ENCODE measurements around the gene IGSF23. TPM values are rescaled to one million over a fixed set of nuclear protein-coding genes. Genes with fewer than 3 reads are reported as not detected.

The IGSF23 gene
- total and polyA plus RNA-seq, 2 experiments from 2014 or later, result not detected

GRCh38 chr19:44588771-44589112 lies 24.6 kb upstream of the IGSF23 start (continued):
- TF ChIP-seq JUNB (IDR thresholded peaks at IDR 0.05; ENCODE audit: unreplicated experiment) (no peak), EZH2 (IDR thresholded peaks at IDR 0.05; ENCODE audit: low read depth, unreplicated experiment) (no peak), CREB1 (CRISPR knock-in tag; IDR thresholded peaks at IDR 0.05; ENCODE audit: low read depth) (no peak), ZNF114 (CRISPR knock-in tag; IDR thresholded peaks at IDR 0.05) (no peak), CTCF (conservative IDR thresholded peaks at IDR 0.05; ENCODE audit: low read depth in 2 of 2) (no peak), EZH2phosphoT487 (IDR thresholded peaks at IDR 0.05; ENCODE audit: unreplicated experiment) (no peak)

GRCh38 chr19:44590245-44591059 lies 22.9 kb upstream of the IGSF23 start:
- Histone ChIP-seq H3F3A (replicated peaks; ENCODE audit: low read depth) (peaks cover 4% of the 10 kb centered on the region), H3K79me2 (replicated peaks; ENCODE audit: insufficient read depth) (no peaks in the 10 kb centered on the region), H3K27me3 (ENCODE audit: insufficient read depth) (no peaks in the 10 kb centered on the region), H4K20me1 (replicated peaks; ENCODE audit: insufficient read depth) (no peaks in the 10 kb centered on the region), H3K9me2 (ENCODE audit: insufficient read depth) (peaks cover 8% of the 10 kb centered on the region), H3K27ac (ENCODE audit: low read depth) (no peak overlapping the region), H2AFZ (no peak overlapping the region), H3K4me2 (no peak overlapping the region), H3K4me3 (no peak overlapping the region), H3K36me3 (ENCODE audit: insufficient read depth) (no peaks in the 10 kb centered on the region), H3K4me1 (ENCODE audit: insufficient read depth) (peaks cover 11% of the 10 kb centered on the region)
- H3K36me3 Mint-ChIP-seq (ENCODE audit: low read depth), result peaks cover 5% of the 10 kb centered on the region; the same call in 1 of the 3 replicates
- peaks cover 12% of the 10 kb centered on the region; the same call in 2 of the 3 replicates for H3K9me3 Mint-ChIP-seq
- ATAC-seq (no peak), DNase-seq (ENCODE audit: low spot score) (no peak)
- H3K27me3 Mint-ChIP-seq (ENCODE audit: insufficient read depth, low read depth, poor library complexity), result peaks cover 8% of the 10 kb centered on the region
- H3K27ac Mint-ChIP-seq, result no peak overlapping the region
- no peak overlapping the region for H3K4me3 Mint-ChIP-seq
- H3K4me1 Mint-ChIP-seq, result peaks cover 12% of the 10 kb centered on the region; the same call in 2 of the 3 replicates
- no peak for TF ChIP-seq ZNF114 (CRISPR knock-in tag; IDR thresholded peaks at IDR 0.05)
- TF ChIP-seq EZH2phosphoT487 (IDR thresholded peaks at IDR 0.05; ENCODE audit: unreplicated experiment), result no peak
- no peak for TF ChIP-seq ZNF462 (CRISPR knock-in tag; IDR thresholded peaks at IDR 0.05)
- TF ChIP-seq POLR2AphosphoS5 (IDR thresholded peaks at IDR 0.05; ENCODE audit: low read depth), result no peak
- TF ChIP-seq ZNF331 (CRISPR knock-in tag; IDR thresholded peaks at IDR 0.05; ENCODE audit: low read depth), result no peak
- no peak for TF ChIP-seq STAT1 (IDR thresholded peaks at IDR 0.05; ENCODE audit: unreplicated experiment)
- TF ChIP-seq CREB1 (CRISPR knock-in tag; IDR thresholded peaks at IDR 0.05; ENCODE audit: low read depth), result no peak
- TF ChIP-seq CTCF (conservative IDR thresholded peaks at IDR 0.05; ENCODE audit: low read depth in 2 of 2), result no peak
- no peak for TF ChIP-seq NANOG (IDR thresholded peaks at IDR 0.05; ENCODE audit: borderline replicate concordance)

Measured in GM23338 (cell line).